DND-41 (cell line): ENCODE measurements around the gene WNT10A.

ENCODE experiments used
- CTCF ChIP-seq: IDR thresholded peaks from 2 replicates; pipeline ENCODE4 v1.5.1; 2012; ENCODE audit warnings: borderline replicate concordance, low read length, moderate library complexity, mild to moderate bottlenecking; ENCODE audit not compliant: poor library complexity, severe bottlenecking; ENCODE audit errors: extremely low read depth
- EZH2 ChIP-seq: IDR thresholded peaks from 3 replicates; pipeline ENCODE4 v1.6.1; 2012; ENCODE audit warnings: borderline replicate concordance, low read depth, mild to moderate bottlenecking, moderate library complexity, low read length, inconsistent platforms; ENCODE audit not compliant: severe bottlenecking

GRCh38 chr2:218858671-218859555 is 21.7 kb upstream of the WNT10A start:
- TF ChIP-seq CTCF: no peak
- TF ChIP-seq EZH2: no peak
